Thoracic aorta (tissue), 2 donors: ENCODE measurements around the gene CEP112. TPM values are rescaled to one million over a fixed set of nuclear protein-coding genes. Genes with fewer than 3 reads are reported as not detected.

Source experiments
- ATAC-seq: fragments of 150-250 bp; one replicate; pipeline ENCODE4 v1.8.0; 2017; ENCODE audit warnings: low read depth; ENCODE audit not compliant: insufficient number of reproducible peaks, low FRiP score
- DNase-seq: peaks from one replicate; pipeline ENCODE4 v3.0.0-alpha.2; 2020; ENCODE audit warnings: low spot score
- H3K27ac ChIP-seq, 2 donors: fragments of 200-600 bp; sonication (generic); 1 replicate in 1 of 2; 2 replicates in 1 of 2; pipeline ENCODE4 v1.5.1; 2016; ENCODE audit warnings: mild to moderate bottlenecking in 2 of 2, moderate library complexity in 2 of 2
- H3K27me3 ChIP-seq: fragments of 200-600 bp; sonication (generic); replicated peaks from 2 replicates; pipeline ENCODE4 v1.6.0; 2016; ENCODE audit warnings: mild to moderate bottlenecking; ENCODE audit not compliant: insufficient read depth
- H3K36me3 ChIP-seq: fragments of 200-600 bp; sonication (generic); one replicate; pipeline ENCODE4 v1.5.1; 2016
- H3K4me1 ChIP-seq, 2 donors: fragments of 200-600 bp; sonication (generic); 1 replicate in 1 of 2; 2 replicates in 1 of 2; pipeline versions ENCODE4 v1.5.1 to v1.6.0; 2016; ENCODE audit warnings: low read depth in 2 of 2, mild to moderate bottlenecking in 1 of 2; ENCODE audit not compliant: control insufficient read depth in 1 of 2
- H3K4me3 ChIP-seq: fragments of 200-600 bp; sonication (generic); 2 replicates; pipeline ENCODE4 v1.5.1; 2016; ENCODE audit warnings: mild to moderate bottlenecking
- H3K9me3 ChIP-seq: fragments of 200-600 bp; sonication (generic); 2 replicates; pipeline ENCODE4 v1.5.1; 2016
- total RNA-seq, 2 donors: library from RNA; depleted of rRNA; stranded (reverse); fragments of >200 nt; gene quantifications; one replicate each; pipeline versions ENCODE4 v1.1.0 to v1.2.3, GENCODE V29; 2016
- TF ChIP-seq, protein P1 (sequence below): fragments of 200-600 bp; sonication (generic); IDR thresholded peaks from one replicate; pipeline ENCODE4 v1.5.1; 2019; ENCODE audit warnings: antibody characterized with exemption

The CEP112 gene
- total RNA-seq, 2 donors from 2014 or later = 13.4 to 19.0 TPM

DNA sequence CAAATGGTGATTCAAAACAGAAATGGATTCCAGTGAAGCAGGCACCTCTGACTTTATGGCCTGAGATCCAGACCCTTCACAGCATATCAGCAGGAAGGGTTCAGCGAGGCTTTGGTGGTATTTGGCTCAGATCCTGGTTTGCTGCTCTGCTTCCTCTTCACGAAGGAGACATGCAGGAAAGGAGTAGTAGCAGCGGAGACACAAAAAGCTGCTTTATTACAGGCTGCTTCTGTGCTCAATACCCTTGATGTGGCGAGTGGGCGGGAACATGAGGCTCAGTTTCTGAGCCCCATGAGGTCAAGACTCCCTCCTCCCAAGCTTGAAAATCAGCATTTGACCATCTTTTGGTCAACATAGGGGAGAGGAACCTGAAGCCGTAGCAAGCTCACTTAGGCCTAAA lies 417.1 kb downstream of the CEP112 start:
- no peak for DNase-seq

GRCh38 chr17:65772989-65773388 lies 418.9 kb downstream of the CEP112 start:
- ATAC-seq = no peak
- Histone ChIP-seq H3K4me3 (no peak overlapping the region), H3K9me3 (no peaks in the 10 kb centered on the region), H3K27me3 (no peaks in the 10 kb centered on the region), H3K27ac (no peak overlapping the region), H3K4me1 (no peaks in the 10 kb centered on the region), H3K36me3 (no peaks in the 10 kb centered on the region)
- DNase-seq = no peak
- TF ChIP-seq, protein P1, sequence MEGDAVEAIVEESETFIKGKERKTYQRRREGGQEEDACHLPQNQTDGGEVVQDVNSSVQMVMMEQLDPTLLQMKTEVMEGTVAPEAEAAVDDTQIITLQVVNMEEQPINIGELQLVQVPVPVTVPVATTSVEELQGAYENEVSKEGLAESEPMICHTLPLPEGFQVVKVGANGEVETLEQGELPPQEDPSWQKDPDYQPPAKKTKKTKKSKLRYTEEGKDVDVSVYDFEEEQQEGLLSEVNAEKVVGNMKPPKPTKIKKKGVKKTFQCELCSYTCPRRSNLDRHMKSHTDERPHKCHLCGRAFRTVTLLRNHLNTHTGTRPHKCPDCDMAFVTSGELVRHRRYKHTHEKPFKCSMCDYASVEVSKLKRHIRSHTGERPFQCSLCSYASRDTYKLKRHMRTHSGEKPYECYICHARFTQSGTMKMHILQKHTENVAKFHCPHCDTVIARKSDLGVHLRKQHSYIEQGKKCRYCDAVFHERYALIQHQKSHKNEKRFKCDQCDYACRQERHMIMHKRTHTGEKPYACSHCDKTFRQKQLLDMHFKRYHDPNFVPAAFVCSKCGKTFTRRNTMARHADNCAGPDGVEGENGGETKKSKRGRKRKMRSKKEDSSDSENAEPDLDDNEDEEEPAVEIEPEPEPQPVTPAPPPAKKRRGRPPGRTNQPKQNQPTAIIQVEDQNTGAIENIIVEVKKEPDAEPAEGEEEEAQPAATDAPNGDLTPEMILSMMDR = no peak

More for the DNA sequence above, 417.1 kb downstream of the CEP112 start:
- no peaks in the 10 kb centered on the region for H3K4me1 ChIP-seq
- H3K36me3 ChIP-seq = no peaks in the 10 kb centered on the region
- H3K27me3 ChIP-seq = no peaks in the 10 kb centered on the region
- ATAC-seq = no peak
- TF ChIP-seq, protein P1 = no peak
- H3K4me3 ChIP-seq = no peak overlapping the region
- no peaks in the 10 kb centered on the region for H3K9me3 ChIP-seq
- no peak overlapping the region for H3K27ac ChIP-seq

GRCh38 chr17:65771704-65772103 lies 420.2 kb downstream of the CEP112 start:
- Histone ChIP-seq H3K27ac (no peak overlapping the region), H3K9me3 (no peaks in the 10 kb centered on the region), H3K4me1 (no peaks in the 10 kb centered on the region), H3K27me3 (no peaks in the 10 kb centered on the region), H3K36me3 (no peaks in the 10 kb centered on the region), H3K4me3 (no peak overlapping the region)
- TF ChIP-seq, protein P1 = no peak
- ATAC-seq (no peak), DNase-seq (no peak)

DNA sequence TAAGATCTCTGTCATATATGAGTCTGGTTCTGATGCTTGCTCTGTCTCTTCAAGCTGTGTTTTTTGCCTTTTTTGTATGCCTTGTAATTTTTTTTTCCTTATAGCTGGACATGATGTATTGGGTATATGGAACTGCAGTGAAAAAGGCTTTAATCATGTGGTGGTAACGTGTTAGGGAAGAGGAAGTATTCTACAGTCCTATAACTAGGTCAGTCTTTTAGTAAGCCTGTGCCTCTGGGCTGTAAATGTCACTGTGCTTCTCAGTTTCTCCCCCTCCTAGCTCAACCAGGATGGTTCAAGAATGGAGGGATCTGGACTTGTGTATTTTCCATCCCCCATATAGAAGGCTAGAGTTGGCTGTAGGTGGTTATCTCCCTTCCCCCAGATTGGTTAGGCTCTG lies 428.1 kb downstream of the CEP112 start:
- TF ChIP-seq, protein P1 = no peak
- H3K27me3 ChIP-seq = no peaks in the 10 kb centered on the region
- H3K4me1 ChIP-seq = no peaks in the 10 kb centered on the region
- H3K4me3 ChIP-seq = no peak overlapping the region
- H3K9me3 ChIP-seq = no peaks in the 10 kb centered on the region
- ATAC-seq (no peak), DNase-seq (no peak)
- no peaks in the 10 kb centered on the region for H3K36me3 ChIP-seq
- H3K27ac ChIP-seq = no peak overlapping the region

DNA sequence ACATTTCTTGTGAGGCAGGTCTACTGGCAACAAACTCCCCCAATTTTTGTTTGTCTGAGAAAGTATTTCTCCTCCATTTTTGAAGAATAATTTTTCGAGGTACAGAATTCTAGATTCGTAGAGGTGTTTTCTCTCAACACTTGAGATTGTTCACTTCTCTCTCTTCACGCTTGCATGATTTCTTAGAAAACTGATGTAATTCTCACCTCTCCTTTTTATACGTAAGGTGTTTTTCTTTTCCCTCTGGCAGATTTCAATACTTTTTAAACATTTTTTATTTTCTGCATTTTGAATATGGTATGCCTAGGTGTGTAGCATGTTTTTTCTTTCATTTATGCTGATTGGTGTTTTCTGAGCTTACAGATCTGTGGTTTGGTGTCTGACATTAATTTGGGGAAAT lies 429.0 kb downstream of the CEP112 start:
- Histone ChIP-seq H3K27ac (no peak overlapping the region), H3K27me3 (no peaks in the 10 kb centered on the region), H3K4me3 (no peak overlapping the region), H3K4me1 (no peaks in the 10 kb centered on the region), H3K36me3 (no peaks in the 10 kb centered on the region), H3K9me3 (no peaks in the 10 kb centered on the region)
- ATAC-seq (no peak), DNase-seq (no peak)
- TF ChIP-seq, protein P1 = no peak
